Keratinocyte (primary cell): ENCODE measurements around the gene ADAMTS2. TPM values are rescaled to one million over a fixed set of nuclear protein-coding genes. Genes with fewer than 3 reads are reported as not detected.

Source experiments
- DNase-seq: peaks from one replicate; pipeline ENCODE4 v3.0.0-alpha.2; 2011; ENCODE audit warnings: low read depth, missing footprints, low spot score
- FAIRE-seq: peaks from 2 replicates; lab custom pipeline; 2011; peaks lifted over from hg19 to GRCh38; lab: Jason Lieb, UNC
- H2AFZ ChIP-seq: 2 replicates; pipeline ENCODE4 v1.6.0; 2012; ENCODE audit warnings: low read length, control low read depth, inconsistent platforms; ENCODE audit not compliant: control insufficient read depth
- H3K27ac ChIP-seq: 2 replicates; pipeline ENCODE4 v1.5.1; 2011; ENCODE audit warnings: low read length; ENCODE audit not compliant: control insufficient read depth, insufficient read depth
- H3K27me3 ChIP-seq: 3 replicates; pipeline ENCODE4 v1.6.0; 2011; ENCODE audit warnings: low read length; ENCODE audit not compliant: control insufficient read depth, insufficient read depth; ENCODE audit errors: extremely low read depth
- H3K36me3 ChIP-seq, 2 experiments: 2 replicates in 1 of 2; 3 replicates in 1 of 2; pipeline ENCODE4 v1.5.1; 2011; ENCODE audit warnings: low read length in 2 of 2, mild to moderate bottlenecking in 1 of 2; ENCODE audit not compliant: control insufficient read depth in 2 of 2, insufficient read depth in 2 of 2; ENCODE audit errors: extremely low read depth in 1 of 2
- H3K4me1 ChIP-seq: 3 replicates; pipeline ENCODE4 v1.5.1; 2011; ENCODE audit warnings: low read length; ENCODE audit not compliant: control insufficient read depth, insufficient read depth; ENCODE audit errors: extremely low read depth
- H3K4me2 ChIP-seq: 3 replicates; pipeline ENCODE4 v1.6.0; 2011; ENCODE audit warnings: low read depth, low read length; ENCODE audit not compliant: control insufficient read depth, insufficient read depth; ENCODE audit errors: extremely low read depth
- H3K4me3 ChIP-seq, 3 experiments: fragments of 200-600 bp in 1 of 3; sonication (generic) in 1 of 3; 2 replicates in 2 of 3; 3 replicates in 1 of 3; pipeline ENCODE4 v1.5.1; 2011 to 2016; ENCODE audit warnings: low read length in 3 of 3, mild to moderate bottlenecking in 3 of 3, control low read depth in 2 of 3, inconsistent platforms in 1 of 3, low read depth in 1 of 3, mixed read lengths in 1 of 3, mixed run types in 1 of 3, moderate library complexity in 1 of 3; ENCODE audit not compliant: control insufficient read depth in 2 of 3, insufficient read depth in 2 of 3; ENCODE audit errors: extremely low read depth in 1 of 3
- H3K79me2 ChIP-seq: 2 replicates; pipeline ENCODE4 v1.6.0; 2012; ENCODE audit warnings: low read length; ENCODE audit not compliant: control insufficient read depth, insufficient read depth
- H3K9ac ChIP-seq: 3 replicates; pipeline ENCODE4 v1.6.0; 2011; ENCODE audit warnings: low read length; ENCODE audit not compliant: control insufficient read depth, insufficient read depth; ENCODE audit errors: extremely low read depth
- H3K9me1 ChIP-seq: 3 replicates; pipeline ENCODE4 v1.6.0; 2011; ENCODE audit warnings: low read length; ENCODE audit not compliant: control insufficient read depth, insufficient read depth; ENCODE audit errors: extremely low read depth
- H3K9me3 ChIP-seq: 2 replicates; pipeline ENCODE4 v1.5.1; 2012; ENCODE audit warnings: low read depth, low read length; ENCODE audit not compliant: control insufficient read depth
- H4K20me1 ChIP-seq: 3 replicates; pipeline ENCODE4 v1.6.0; 2011; ENCODE audit warnings: low read length; ENCODE audit not compliant: control insufficient read depth, insufficient read depth; ENCODE audit errors: extremely low read depth
- EZH2 ChIP-seq: IDR thresholded peaks from one replicate; pipeline ENCODE4 v1.6.1; 2012; ENCODE audit warnings: inconsistent platforms, mild to moderate bottlenecking, low read length, moderate library complexity
- dilution Hi-C: fragments of 300-500 bp; cut with MboI; formaldehyde crosslinking; loops from one replicate; pipeline ENCODE4 v1.7.0; 2020; ENCODE audit warnings: low sequenced_read_pairs; ENCODE audit not compliant: extremely low pct_ligation_motif_present
- polyA plus RNA-seq, 5 experiments: library from polyadenylated mRNA; depleted of rRNA in 3 of 5; stranded (reverse) in 3 of 5; stranded (forward) in 1 of 5; unstranded in 1 of 5; fragments of >200 nt; gene quantifications; 1 replicate in 1 of 5; 2 replicates in 3 of 5; 3 replicates in 1 of 5; pipeline versions ENCODE4 v1.2.1 to v1.2.3, GENCODE V29; 2011 to 2012; ENCODE audit warnings: missing spikeins in 2 of 5, low read depth in 1 of 5, low replicate concordance in 1 of 5
- TF ChIP-seq, protein P1 (sequence below), 3 experiments: IDR thresholded peaks in 1 of 3; conservative IDR thresholded peaks in 1 of 3; optimal IDR thresholded peaks in 1 of 3; 2 replicates in 2 of 3; 3 replicates in 1 of 3; pipeline versions ENCODE3 to v1.5.1; 2011; ENCODE audit warnings: low read length in 3 of 3, mild to moderate bottlenecking in 3 of 3, moderate library complexity in 2 of 3, control low read depth in 1 of 3, inconsistent platforms in 1 of 3; ENCODE audit not compliant: insufficient read depth in 2 of 3; ENCODE audit errors: extremely low read depth in 1 of 3

Gene ADAMTS2
- polyA plus RNA-seq, 1 donor (not counting 4 experiments of a cell fraction or from before 2014, with no cell fraction given): not detected

GRCh38 chr5:179223961-179224360, 121.3 kb downstream of the ADAMTS2 start:
- Histone ChIP-seq H3K9ac (no peak overlapping the region), H3K79me2 (no peaks in the 10 kb centered on the region), H3K9me3 (peaks cover 34% of the 10 kb centered on the region), H3K27ac (no peak overlapping the region), H3K4me2 (no peak overlapping the region), H3K4me3 (no peak overlapping the region), H2AFZ (no peak overlapping the region), H3K9me1 (no peaks in the 10 kb centered on the region), H3K27me3 (no peaks in the 10 kb centered on the region), H3K36me3 (no peaks in the 10 kb centered on the region), H3K4me1 (no peaks in the 10 kb centered on the region), H4K20me1 (no peaks in the 10 kb centered on the region)
- dilution Hi-C loops: no loop called here
- FAIRE-seq: no peak
- no peak for TF ChIP-seq EZH2
- TF ChIP-seq, protein P1, sequence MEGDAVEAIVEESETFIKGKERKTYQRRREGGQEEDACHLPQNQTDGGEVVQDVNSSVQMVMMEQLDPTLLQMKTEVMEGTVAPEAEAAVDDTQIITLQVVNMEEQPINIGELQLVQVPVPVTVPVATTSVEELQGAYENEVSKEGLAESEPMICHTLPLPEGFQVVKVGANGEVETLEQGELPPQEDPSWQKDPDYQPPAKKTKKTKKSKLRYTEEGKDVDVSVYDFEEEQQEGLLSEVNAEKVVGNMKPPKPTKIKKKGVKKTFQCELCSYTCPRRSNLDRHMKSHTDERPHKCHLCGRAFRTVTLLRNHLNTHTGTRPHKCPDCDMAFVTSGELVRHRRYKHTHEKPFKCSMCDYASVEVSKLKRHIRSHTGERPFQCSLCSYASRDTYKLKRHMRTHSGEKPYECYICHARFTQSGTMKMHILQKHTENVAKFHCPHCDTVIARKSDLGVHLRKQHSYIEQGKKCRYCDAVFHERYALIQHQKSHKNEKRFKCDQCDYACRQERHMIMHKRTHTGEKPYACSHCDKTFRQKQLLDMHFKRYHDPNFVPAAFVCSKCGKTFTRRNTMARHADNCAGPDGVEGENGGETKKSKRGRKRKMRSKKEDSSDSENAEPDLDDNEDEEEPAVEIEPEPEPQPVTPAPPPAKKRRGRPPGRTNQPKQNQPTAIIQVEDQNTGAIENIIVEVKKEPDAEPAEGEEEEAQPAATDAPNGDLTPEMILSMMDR (optimal IDR thresholded peaks at IDR 0.05 in 1 of 3, IDR thresholded peaks at IDR 0.05 in 1 of 3, conservative IDR thresholded peaks at IDR 0.05 in 1 of 3; ENCODE audit: extremely low read depth in 1 of 3, insufficient read depth in 2 of 3, low read length in 3 of 3): no peak
- DNase-seq: no peak

DNA sequence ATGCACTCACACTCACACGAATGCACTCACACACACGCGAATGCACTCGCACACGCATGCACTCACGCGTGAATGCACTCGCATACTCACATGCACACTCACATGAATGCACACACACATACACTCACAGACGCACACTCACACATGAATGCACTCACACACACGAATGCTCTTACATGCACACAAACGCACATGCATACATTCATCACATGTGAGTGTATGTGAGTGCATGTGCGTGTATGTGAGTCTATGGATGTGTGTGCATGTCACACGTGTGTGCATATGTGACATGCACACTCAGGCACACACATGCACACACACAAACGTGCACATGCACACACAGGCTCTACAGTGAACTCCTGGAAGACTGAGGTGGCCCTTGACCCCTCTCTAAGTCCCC, 121.7 kb downstream of the ADAMTS2 start:
- Histone ChIP-seq H3K79me2 (no peaks in the 10 kb centered on the region), H3K9ac (no peak overlapping the region), H3K4me2 (no peak overlapping the region), H2AFZ (no peak overlapping the region), H3K9me1 (no peaks in the 10 kb centered on the region), H4K20me1 (no peaks in the 10 kb centered on the region), H3K4me3 (no peak overlapping the region), H3K4me1 (no peaks in the 10 kb centered on the region), H3K36me3 (no peaks in the 10 kb centered on the region), H3K27ac (no peak overlapping the region), H3K9me3 (peaks cover 37% of the 10 kb centered on the region), H3K27me3 (no peaks in the 10 kb centered on the region)
- dilution Hi-C loops: no loop called here
- DNase-seq: no peak
- no peak for TF ChIP-seq EZH2
- TF ChIP-seq, protein P1 (optimal IDR thresholded peaks at IDR 0.05 in 1 of 3, IDR thresholded peaks at IDR 0.05 in 1 of 3, conservative IDR thresholded peaks at IDR 0.05 in 1 of 3; ENCODE audit: extremely low read depth in 1 of 3, insufficient read depth in 2 of 3, low read length in 3 of 3): no peak
- no peak for FAIRE-seq
